ENCODE data around the gene KANK3.
A peak's percentile ranks its signal among the peaks of the same experiment; 100 is the strongest.
"Not testable (repeated sequence)": the region's sequence is repeated elsewhere in the genome, so short reads cannot be mapped to it uniquely, and the experiment has no call there.

KANK3 gene

DNA sequence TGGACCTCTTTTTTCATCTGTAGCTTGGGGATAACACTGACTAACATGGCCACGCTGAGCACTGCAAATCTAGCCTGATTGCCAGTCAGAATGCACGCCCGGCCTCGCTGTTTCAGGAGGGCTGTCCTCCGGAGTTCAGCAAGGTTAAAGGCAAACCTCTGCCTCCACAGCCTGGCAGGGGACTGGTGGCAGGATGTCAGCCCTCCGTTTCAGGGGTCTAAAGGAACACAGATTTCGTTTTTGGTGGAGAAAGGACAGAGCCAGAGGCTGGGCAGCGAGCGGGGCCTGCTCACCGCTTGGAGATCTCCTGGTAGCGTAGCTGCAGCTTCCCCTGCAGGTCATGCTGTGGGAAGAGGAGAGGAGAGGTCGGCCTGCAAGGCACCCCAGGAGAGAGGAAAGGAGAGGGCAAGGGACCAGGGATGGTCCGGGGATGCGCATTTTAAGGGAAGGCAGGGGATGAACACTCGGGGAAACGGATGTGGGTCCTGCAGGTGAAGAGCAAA, 22.4 kb downstream of the KANK3 start:
- H3K9ac ChIP-seq (ENCODE audit: low read depth, low read length): peak overlapping the region; percentile 96
- peak overlapping the region; percentile 81 for H3K4me3 ChIP-seq (ENCODE audit: low read length)
- peaks cover 26% of the 10 kb centered on the region for H3K4me1 ChIP-seq (ENCODE audit: control insufficient read depth, insufficient read depth, low read length)
- H3K27me3 ChIP-seq (ENCODE audit: control insufficient read depth, insufficient read depth, low read length): no peaks in the 10 kb centered on the region
- H3K9me3 ChIP-seq (replicated peaks; ENCODE audit: low read length): no peaks in the 10 kb centered on the region
- H3K4me2 ChIP-seq (ENCODE audit: low read length): peak overlapping the region; percentile 91
- peaks cover 36% of the 10 kb centered on the region for H3K36me3 ChIP-seq (ENCODE audit: insufficient read depth, low read length)

DNA sequence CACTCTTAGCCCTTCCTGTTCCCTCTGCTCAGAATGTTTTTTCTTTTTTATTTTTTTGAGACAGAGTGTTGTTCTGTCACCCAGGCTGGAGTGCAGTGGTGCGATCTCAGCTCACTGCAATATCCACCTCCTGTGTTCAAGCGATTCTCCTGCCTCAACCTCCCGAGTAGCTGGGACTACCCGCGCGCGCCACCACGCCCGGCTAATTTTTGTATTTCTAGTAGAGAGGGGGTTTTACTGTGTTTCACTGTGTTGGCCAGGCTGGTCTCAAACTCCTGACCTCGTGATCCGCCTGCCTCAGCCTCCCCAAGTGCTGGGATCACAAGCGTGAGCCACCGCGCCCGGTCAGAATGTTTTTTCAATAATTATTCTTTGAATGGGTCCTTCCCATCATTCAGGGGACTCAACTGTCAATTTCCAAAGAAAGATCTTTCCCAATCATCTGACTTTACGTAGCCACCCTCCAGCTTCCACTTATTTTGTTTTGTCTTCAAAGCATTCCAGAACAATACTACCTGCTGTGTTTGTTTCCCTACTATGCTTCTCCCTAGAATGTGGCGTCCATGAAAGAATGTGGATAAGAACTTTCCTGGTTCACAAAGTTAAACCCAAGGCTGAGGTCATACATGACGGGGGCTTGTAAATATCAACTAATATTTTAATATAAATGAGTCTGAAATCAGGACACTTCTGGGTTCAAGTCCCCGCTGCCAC, 23.1 kb downstream of the KANK3 start:
- Histone ChIP-seq H3K9ac (ENCODE audit: low read depth, low read length) (peak overlapping the region; percentile 96), H3K4me3 (ENCODE audit: low read length) (peak overlapping the region; percentile 81), H3K9me3 (replicated peaks; ENCODE audit: low read length) (no peaks in the 10 kb centered on the region), H3K4me1 (ENCODE audit: control insufficient read depth, insufficient read depth, low read length) (peaks cover 26% of the 10 kb centered on the region), H3K36me3 (ENCODE audit: insufficient read depth, low read length) (peaks cover 41% of the 10 kb centered on the region), H3K27me3 (ENCODE audit: control insufficient read depth, insufficient read depth, low read length) (no peaks in the 10 kb centered on the region), H3K4me2 (ENCODE audit: low read length) (peak overlapping the region; percentile 91)

DNA sequence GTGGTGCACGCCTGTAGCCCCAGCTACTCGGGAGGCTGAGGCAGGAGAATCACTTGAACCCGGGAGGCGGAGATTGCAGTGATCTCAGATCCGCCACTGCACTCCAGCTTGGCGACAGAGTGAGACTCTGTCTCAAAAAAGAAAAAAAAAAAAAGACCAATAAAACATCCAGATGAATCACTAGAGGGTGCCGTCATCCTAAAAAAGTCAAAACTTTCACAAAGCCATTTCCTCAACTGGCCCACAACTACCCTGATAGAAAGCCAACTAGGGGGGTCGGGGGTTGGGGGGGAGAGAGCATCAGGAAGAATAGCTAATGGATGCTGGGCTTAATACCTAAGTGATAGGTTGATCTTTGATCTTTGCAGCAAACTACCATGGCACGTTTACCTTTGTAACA, 24.2 kb downstream of the KANK3 start:
- H3K4me2 ChIP-seq (ENCODE audit: low read length); H3K27me3 ChIP-seq (ENCODE audit: control insufficient read depth, insufficient read depth, low read length); H3K9me3 ChIP-seq (replicated peaks; ENCODE audit: low read length); H3K4me3 ChIP-seq (ENCODE audit: low read length); H3K9ac ChIP-seq (ENCODE audit: low read depth, low read length): not testable (repeated sequence)
- peaks cover 37% of the 10 kb centered on the region for H3K36me3 ChIP-seq (ENCODE audit: insufficient read depth, low read length)
- peaks cover 22% of the 10 kb centered on the region for H3K4me1 ChIP-seq (ENCODE audit: control insufficient read depth, insufficient read depth, low read length)

DNA sequence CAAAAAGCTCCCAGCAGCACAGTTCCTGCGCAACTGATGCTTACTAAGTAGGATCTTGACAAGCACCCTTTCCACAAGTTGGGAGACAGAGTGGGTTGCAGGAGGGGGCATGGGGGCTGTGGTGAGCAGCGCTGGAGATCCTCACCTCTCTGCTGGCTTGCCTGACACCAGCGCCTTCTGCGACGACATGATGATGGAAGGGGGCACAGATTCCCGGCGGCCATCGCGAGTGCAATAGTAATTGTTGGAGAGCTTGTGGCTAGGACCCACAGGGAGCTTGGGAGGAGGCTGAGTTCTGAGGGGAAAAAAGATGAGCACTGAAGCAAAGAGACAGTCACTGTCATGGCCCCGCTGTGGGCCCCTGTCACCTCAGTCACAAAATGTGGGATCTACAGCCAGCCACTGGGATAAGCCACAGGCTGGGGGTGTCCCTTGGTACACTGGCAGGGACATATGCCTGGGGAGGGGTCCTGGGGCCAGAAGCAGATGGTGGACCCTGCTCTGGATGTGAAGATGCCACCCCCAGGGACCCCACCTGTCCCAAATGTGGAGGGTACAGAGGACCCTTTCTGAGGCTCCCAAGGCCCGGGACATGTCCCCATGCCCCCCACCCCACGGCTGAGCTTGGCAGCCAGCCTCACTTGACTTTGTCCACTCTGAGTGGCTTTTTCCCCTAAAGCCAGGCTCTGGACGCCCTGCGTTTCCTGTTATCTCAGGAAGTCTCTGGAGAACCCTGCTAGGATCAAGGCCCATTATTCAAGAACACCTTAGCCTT, 26.5 kb downstream of the KANK3 start:
- no peak overlapping the region for H3K4me2 ChIP-seq (ENCODE audit: low read length)
- no peak overlapping the region for H3K4me3 ChIP-seq (ENCODE audit: low read length)
- no peak overlapping the region for H3K9ac ChIP-seq (ENCODE audit: low read depth, low read length)
- peaks cover 28% of the 10 kb centered on the region for H3K36me3 ChIP-seq (ENCODE audit: insufficient read depth, low read length)
- no peaks in the 10 kb centered on the region for H3K27me3 ChIP-seq (ENCODE audit: control insufficient read depth, insufficient read depth, low read length)
- no peaks in the 10 kb centered on the region for H3K9me3 ChIP-seq (replicated peaks; ENCODE audit: low read length)
- peaks cover 11% of the 10 kb centered on the region for H3K4me1 ChIP-seq (ENCODE audit: control insufficient read depth, insufficient read depth, low read length)

DNA sequence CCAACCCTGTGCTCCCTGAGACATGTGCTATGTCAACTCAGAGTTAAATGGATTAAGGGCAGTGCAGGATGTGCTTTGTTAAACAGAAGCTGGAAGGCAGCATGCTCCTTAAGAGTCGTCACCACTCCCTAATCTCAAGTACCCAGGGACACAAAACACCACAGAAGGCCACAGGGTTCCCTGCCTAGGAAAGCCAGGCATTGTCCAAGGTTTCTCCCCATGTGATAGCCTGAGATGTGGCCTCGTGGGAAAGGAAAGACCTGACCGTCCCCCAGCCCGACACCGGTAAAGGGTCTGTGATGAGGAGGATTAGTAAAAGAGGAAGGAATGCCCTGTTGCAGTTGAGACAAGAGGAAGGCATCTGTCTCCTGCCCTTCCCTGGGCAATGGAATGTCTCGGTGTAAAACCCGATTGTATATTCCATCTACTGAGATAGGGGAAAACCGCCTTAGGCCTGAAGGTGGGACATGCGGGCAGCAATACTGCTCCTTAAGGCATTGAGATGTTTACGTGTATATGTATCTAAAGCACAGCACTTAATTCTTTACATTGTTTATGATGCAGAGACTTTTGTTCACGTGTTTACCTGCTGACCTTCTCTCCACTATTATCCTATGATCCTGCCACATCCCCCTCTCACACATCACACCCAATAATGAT, 28.0 kb downstream of the KANK3 start:
- H3K9me3 ChIP-seq (replicated peaks; ENCODE audit: low read length); H3K4me1 ChIP-seq (ENCODE audit: control insufficient read depth, insufficient read depth, low read length); H3K4me3 ChIP-seq (ENCODE audit: low read length); H3K4me2 ChIP-seq (ENCODE audit: low read length); H3K9ac ChIP-seq (ENCODE audit: low read depth, low read length); H3K27me3 ChIP-seq (ENCODE audit: control insufficient read depth, insufficient read depth, low read length): not testable (repeated sequence)
- peaks cover 35% of the 10 kb centered on the region for H3K36me3 ChIP-seq (ENCODE audit: insufficient read depth, low read length)

DNA sequence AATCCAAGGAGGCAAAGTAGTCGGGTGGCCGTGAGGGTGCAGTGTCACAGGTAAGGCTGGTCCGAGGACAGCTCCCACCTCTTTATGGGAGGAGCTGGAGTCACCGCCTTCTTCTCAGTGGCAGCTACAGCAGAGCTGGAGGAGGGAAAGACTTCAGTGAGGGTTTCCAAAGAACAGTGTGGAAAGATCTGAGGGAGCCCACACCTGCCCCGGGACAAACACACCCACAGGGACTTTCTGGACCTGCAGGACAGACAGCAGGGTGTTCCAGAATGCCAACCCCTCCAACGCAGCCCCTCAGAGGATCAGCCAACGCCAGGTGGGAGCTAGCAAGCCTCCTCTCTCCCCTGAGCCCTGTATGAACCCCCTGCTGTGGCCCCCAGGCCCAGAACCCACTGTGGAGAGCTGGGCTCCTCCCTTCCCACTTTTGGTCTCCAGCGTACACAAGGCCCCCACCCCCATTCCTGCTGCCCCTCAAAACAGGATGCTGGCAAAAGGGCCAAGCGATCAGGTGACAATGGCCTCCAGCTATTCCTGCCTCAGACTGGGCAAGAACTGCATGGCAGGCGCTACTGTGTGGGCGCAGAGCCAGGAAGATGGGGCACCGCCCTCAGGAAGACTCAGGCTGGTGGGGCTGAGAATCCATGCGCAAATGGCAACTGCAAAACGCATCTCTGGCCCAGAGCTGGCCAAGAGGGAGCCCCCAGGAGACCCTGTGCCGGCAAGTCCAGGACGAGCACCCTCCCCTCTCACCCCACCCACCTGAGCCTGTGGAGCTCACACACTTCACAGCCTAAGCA, 31.4 kb downstream of the KANK3 start:
- Histone ChIP-seq H3K36me3 (ENCODE audit: insufficient read depth, low read length) (peaks cover 35% of the 10 kb centered on the region), H3K4me2 (ENCODE audit: low read length) (no peak overlapping the region), H3K9ac (ENCODE audit: low read depth, low read length) (no peak overlapping the region), H3K4me3 (ENCODE audit: low read length) (no peak overlapping the region), H3K27me3 (ENCODE audit: control insufficient read depth, insufficient read depth, low read length) (no peaks in the 10 kb centered on the region), H3K9me3 (replicated peaks; ENCODE audit: low read length) (no peaks in the 10 kb centered on the region), H3K4me1 (ENCODE audit: control insufficient read depth, insufficient read depth, low read length) (peaks cover 13% of the 10 kb centered on the region)

DNA sequence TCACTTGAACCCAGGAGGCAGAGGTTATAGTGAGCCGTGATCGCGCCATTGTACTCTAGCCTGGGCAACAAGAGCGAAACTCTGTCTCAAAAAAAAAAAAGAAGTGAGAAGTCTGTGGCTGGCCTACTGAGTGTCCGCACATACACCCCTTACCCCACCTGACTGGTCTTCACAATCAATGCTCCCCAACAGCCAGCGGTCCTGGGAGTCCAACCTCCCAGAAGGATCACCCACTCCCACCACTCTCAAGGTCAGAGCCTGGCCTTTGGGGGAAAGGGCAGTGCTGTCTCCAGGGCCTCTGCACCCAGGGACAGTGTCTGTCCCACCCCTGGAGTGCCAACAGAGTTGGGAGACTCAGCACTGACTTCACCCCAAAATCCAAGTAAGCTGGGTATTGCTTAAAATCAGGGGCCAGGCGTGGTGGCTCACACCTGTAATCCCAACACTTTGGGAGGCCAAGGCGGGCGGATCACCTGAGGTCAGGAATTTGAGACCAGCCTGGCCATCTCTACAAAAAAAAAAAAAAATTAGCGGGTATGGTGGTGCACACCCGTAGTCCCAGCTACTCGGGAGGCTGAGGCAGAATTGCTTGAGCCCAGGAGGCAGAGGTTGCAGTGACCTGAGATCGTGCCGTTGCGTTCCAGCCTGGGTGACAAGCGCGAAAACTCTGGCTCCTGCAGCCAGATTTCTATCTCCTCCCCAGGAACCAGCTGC, 32.6 kb downstream of the KANK3 start:
- no peak overlapping the region for H3K4me2 ChIP-seq (ENCODE audit: low read length)
- no peaks in the 10 kb centered on the region for H3K27me3 ChIP-seq (ENCODE audit: control insufficient read depth, insufficient read depth, low read length)
- H3K9me3 ChIP-seq (replicated peaks; ENCODE audit: low read length): no peaks in the 10 kb centered on the region
- peaks cover 13% of the 10 kb centered on the region for H3K4me1 ChIP-seq (ENCODE audit: control insufficient read depth, insufficient read depth, low read length)
- no peak overlapping the region for H3K9ac ChIP-seq (ENCODE audit: low read depth, low read length)
- H3K4me3 ChIP-seq (ENCODE audit: low read length): no peak overlapping the region
- peaks cover 29% of the 10 kb centered on the region for H3K36me3 ChIP-seq (ENCODE audit: insufficient read depth, low read length)

DNA sequence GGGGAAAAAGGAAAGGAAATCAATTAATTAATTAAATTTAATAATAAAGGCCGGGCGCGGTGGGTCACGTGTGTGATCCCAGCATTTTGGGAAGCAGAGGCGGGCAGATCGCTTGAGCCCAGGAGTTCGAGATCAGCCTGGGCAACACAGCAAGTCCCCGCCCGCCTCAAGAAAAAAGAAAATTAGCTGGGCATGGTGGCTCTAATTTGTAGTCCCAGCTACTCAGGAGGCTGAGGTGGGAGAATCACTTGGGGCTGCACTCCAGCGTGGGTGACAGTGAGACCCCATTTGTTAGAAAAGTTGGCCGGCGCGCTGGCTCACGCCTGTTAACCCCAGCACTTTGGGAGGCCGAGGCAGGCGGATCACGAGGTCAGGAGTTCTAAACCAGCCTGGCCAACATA, 34.2 kb downstream of the KANK3 start:
- Histone ChIP-seq H3K36me3 (ENCODE audit: insufficient read depth, low read length) (peaks cover 20% of the 10 kb centered on the region), H3K4me3 (ENCODE audit: low read length) (peak overlapping the region; percentile 77), H3K9ac (ENCODE audit: low read depth, low read length) (peak overlapping the region; percentile 80)

DNA sequence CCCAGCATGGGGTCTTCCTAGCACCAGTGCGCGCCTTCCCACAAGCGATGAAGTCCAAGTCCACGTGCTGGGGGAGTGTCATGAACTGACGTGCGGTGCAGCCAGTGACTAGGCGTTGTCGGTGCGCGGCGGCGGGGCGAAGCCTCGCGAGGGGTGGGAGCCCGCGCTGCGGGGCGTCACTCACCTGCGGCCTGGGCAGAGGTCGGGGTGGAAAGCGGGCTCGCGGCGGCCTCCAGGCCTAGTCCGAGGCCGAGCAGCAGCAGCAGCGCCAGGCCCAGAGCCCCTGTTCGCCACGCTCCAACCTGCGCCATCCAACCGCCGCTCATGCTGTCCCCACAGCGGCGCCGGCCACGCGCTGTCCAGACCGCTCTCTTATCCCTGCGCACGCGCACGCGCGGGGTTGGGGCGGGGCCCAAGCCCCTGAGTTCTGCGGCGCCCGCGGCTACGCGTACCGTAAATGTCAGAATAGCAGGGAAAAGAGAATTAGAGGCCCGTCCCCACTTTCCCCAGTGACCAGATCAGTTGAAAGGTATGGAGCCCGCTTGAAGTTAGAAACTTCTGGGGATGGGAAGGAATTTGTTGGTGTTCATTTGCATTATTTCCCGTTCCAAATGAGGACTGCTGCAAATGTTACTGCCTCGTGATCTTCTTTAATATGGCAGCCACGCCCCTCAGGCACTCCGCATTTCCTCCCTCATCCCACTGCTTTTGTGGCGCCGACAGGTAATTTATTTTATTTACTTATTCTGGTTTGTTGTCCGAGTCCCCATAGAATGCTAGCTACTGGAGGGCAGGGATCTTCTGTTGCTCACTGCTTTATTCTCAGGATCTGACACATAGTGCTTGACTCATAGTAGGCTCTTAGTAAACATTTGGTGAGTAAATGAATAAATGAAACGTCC, 34.8 kb downstream of the KANK3 start, which contains the start of gene CD320:
Gene CD320 (minus strand): TSS at position 394 of the 902 bp plus-strand sequence. CDS start 68 bp downstream, at position 326.
- Histone ChIP-seq H3K9me3 (replicated peaks; ENCODE audit: low read length) (no peaks in the 10 kb centered on the region), H3K36me3 (ENCODE audit: insufficient read depth, low read length) (peaks cover 14% of the 10 kb centered on the region), H3K27me3 (ENCODE audit: control insufficient read depth, insufficient read depth, low read length) (no peaks in the 10 kb centered on the region), H3K4me3 (ENCODE audit: low read length) (peak within 1 kb of the TSS; percentile 77), H3K4me2 (ENCODE audit: low read length) (peak within 1 kb of the TSS; percentile 99), H3K4me1 (ENCODE audit: control insufficient read depth, insufficient read depth, low read length) (peaks cover 13% of the 10 kb centered on the region), H3K9ac (ENCODE audit: low read depth, low read length) (peak within 1 kb of the TSS; percentile 80)

More for the DNA sequence above, 34.2 kb downstream of the KANK3 start:
- H3K4me2 ChIP-seq (ENCODE audit: low read length): peak overlapping the region; percentile 99
- H3K9me3 ChIP-seq (replicated peaks; ENCODE audit: low read length): no peaks in the 10 kb centered on the region
- peaks cover 13% of the 10 kb centered on the region for H3K4me1 ChIP-seq (ENCODE audit: control insufficient read depth, insufficient read depth, low read length)
- no peaks in the 10 kb centered on the region for H3K27me3 ChIP-seq (ENCODE audit: control insufficient read depth, insufficient read depth, low read length)
